Tibial artery (tissue), 4 donors: ENCODE results near the gene ITPRIP.

Experiments used
- DNase-seq, 2 donors: peaks; one replicate each; pipeline ENCODE4 v3.0.0-alpha.2; 2019
- H3K27ac ChIP-seq, 2 donors: fragments of 200-600 bp; sonication (generic) in 1 of 2; 1 replicate in 1 of 2; 2 replicates in 1 of 2; pipeline ENCODE4 v1.5.1; 2018 to 2019; ENCODE audit warnings: mild to moderate bottlenecking in 1 of 2
- H3K27me3 ChIP-seq, 2 donors: fragments of 200-600 bp; sonication (generic) in 1 of 2; one replicate each; pipeline versions ENCODE4 v1.5.1 to v1.6.0; 2016 to 2019
- H3K36me3 ChIP-seq, 3 donors: fragments of 200-600 bp; sonication (generic) in 2 of 3; one replicate each; pipeline ENCODE4 v1.5.1; 2016 to 2019; ENCODE audit warnings: mild to moderate bottlenecking in 2 of 3
- H3K4me1 ChIP-seq, 4 donors: fragments of 200-600 bp; sonication (generic) in 2 of 4; 1 replicate in 3 of 4; 2 replicates in 1 of 4; pipeline ENCODE4 v1.5.1; 2016 to 2019
- H3K4me3 ChIP-seq, 2 donors: fragments of 200-600 bp; sonication (generic) in 1 of 2; 1 replicate in 1 of 2; 2 replicates in 1 of 2; pipeline ENCODE4 v1.5.1; 2018 to 2019; ENCODE audit warnings: mild to moderate bottlenecking in 2 of 2
- H3K9me3 ChIP-seq, 3 donors: fragments of 200-600 bp; sonication (generic) in 1 of 3; one replicate each; pipeline ENCODE4 v1.5.1; 2016 to 2019
- intact Hi-C: fragments of 100-400 bp; cut with DNase I; formaldehyde crosslinking; loops from one replicate; pipeline ENCODE4 v1.15.0; 2023; ENCODE audit warnings: low total_unique reads
- TF ChIP-seq, protein P1 (sequence below), 2 experiments: fragments of 200-600 bp in 1 of 2; fragments of 450-650 bp in 1 of 2; IDR thresholded peaks; one replicate each; pipeline ENCODE4 v1.5.1; 2017 to 2019; ENCODE audit warnings: antibody characterized with exemption in 2 of 2, mild to moderate bottlenecking in 1 of 2, moderate library complexity in 1 of 2

The ITPRIP gene

DNA sequence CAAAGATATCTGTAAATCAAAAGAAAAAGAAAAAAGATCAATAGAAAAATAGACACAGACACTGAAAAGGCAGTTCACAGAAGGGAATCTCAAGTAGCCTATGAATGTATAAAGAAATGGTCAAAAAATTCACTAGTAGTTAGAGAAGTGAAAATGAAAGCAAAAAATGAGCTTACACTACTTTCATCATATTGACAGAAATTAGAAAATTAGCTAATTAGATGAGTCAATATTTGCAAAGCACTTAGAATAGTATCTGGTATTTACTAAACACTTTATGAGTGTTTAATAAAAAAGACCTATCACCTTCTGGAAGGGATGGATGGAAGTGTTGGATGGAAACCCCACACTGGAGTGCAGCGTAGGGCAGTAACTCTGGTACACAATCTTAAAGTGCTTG lies 13.7 kb upstream of the ITPRIP start:
- intact Hi-C loops, result loop anchor here (2.0 to 5.0 kb wide), 2 partner anchors 61 to 305 kb away; no protein-coding TSS in a partner anchor
- no peaks in the 10 kb centered on the region for H3K9me3 ChIP-seq
- DNase-seq, result no peak
- H3K4me3 ChIP-seq, result no peak overlapping the region
- no peak overlapping the region for H3K27ac ChIP-seq
- H3K27me3 ChIP-seq, result no peaks in the 10 kb centered on the region
- no peaks in the 10 kb centered on the region for H3K36me3 ChIP-seq
- H3K4me1 ChIP-seq, result peaks cover 0 to 20% (median 13%) of the 10 kb centered on the region in 4 donors
- TF ChIP-seq, protein P1, sequence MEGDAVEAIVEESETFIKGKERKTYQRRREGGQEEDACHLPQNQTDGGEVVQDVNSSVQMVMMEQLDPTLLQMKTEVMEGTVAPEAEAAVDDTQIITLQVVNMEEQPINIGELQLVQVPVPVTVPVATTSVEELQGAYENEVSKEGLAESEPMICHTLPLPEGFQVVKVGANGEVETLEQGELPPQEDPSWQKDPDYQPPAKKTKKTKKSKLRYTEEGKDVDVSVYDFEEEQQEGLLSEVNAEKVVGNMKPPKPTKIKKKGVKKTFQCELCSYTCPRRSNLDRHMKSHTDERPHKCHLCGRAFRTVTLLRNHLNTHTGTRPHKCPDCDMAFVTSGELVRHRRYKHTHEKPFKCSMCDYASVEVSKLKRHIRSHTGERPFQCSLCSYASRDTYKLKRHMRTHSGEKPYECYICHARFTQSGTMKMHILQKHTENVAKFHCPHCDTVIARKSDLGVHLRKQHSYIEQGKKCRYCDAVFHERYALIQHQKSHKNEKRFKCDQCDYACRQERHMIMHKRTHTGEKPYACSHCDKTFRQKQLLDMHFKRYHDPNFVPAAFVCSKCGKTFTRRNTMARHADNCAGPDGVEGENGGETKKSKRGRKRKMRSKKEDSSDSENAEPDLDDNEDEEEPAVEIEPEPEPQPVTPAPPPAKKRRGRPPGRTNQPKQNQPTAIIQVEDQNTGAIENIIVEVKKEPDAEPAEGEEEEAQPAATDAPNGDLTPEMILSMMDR (IDR thresholded peaks at IDR 0.05), result no peak

DNA sequence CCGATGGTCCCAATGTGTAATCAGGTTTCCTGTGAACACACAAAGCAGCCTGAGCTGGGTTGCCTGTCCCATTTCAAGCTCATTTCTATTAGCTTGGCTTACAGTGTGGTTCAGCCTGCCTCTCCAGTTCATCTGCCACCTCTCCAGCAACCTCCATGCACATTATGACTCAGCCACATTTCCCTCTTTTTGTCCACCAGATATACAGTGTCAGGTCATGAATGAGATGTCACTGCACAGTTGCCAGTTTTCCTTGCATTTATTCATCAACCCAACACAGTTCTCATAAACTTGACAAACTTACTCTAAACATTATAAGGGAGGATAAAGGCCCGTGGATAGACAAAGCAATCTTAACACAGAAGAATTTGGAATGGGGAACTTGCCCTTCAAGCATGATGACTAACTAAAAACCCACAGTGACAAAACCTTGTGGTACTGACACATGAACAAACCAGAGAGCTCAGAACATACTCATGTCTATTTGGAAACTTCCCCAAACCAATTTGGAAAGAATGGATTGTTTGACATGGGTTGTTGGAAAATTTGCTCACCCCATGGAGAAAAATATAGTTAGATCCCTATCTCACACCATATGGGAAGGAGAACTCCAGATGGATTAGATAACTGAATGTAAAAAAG lies 12.9 kb upstream of the ITPRIP start:
- H3K27me3 ChIP-seq, result no peaks in the 10 kb centered on the region
- H3K4me3 ChIP-seq, result no peak overlapping the region
- intact Hi-C loops, result loop anchor here (2.0 to 5.0 kb wide), 2 partner anchors 60 to 304 kb away; no protein-coding TSS in a partner anchor
- no peak overlapping the region for H3K27ac ChIP-seq
- no peak for DNase-seq
- TF ChIP-seq, protein P1 (IDR thresholded peaks at IDR 0.05), result no peak
- H3K9me3 ChIP-seq, result no peaks in the 10 kb centered on the region
- peaks cover 0 to 20% (median 13%) of the 10 kb centered on the region in 4 donors for H3K4me1 ChIP-seq
- no peaks in the 10 kb centered on the region for H3K36me3 ChIP-seq

DNA sequence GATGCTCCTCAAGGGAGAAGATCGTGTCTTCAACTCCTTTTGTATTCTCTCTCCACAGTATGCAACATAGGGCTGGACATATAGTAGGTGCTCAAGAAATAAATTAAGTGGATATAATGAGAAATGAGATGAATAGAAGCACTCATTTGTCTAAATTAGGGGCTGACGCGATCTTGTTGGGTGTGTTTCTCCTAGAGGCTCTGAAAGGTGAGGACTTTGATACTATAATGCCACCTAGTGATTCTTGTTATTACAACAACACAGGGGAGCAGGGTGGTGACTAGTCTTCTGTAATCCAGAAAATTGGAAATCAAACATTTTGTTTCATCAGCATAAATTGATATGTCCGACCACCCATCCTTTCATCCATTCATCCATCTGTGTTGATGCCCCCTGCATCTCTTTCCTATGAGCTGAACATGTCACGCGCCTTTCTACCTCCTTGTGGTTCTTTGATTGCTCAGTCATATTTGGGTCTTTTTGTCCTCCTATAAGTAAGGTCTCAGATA lies 11.9 kb upstream of the ITPRIP start:
- peak overlapping the region; percentile 25 to 26 for H3K4me3 ChIP-seq
- H3K4me1 ChIP-seq, result peaks cover 0 to 20% (median 13%) of the 10 kb centered on the region in 4 donors

GRCh38 chr10:104349623-104350126 lies 11.4 kb upstream of the ITPRIP start:
- no peaks in the 10 kb centered on the region for H3K27me3 ChIP-seq
- H3K4me3 ChIP-seq, result peak overlapping the region; percentile 25 to 26
- TF ChIP-seq, protein P1 (IDR thresholded peaks at IDR 0.05), result no peak
- DNase-seq, result no peak
- H3K4me1 ChIP-seq, result peaks cover 0 to 20% (median 13%) of the 10 kb centered on the region in 4 donors
- H3K36me3 ChIP-seq, result no peaks in the 10 kb centered on the region
- H3K9me3 ChIP-seq, result no peaks in the 10 kb centered on the region
- peak overlapping the region; percentile 55 to 65 for H3K27ac ChIP-seq
- intact Hi-C loops, result loop anchor here (2.0 to 5.0 kb wide), 2 partner anchors 59 to 302 kb away; no protein-coding TSS in a partner anchor

More for the DNA sequence above, 11.9 kb upstream of the ITPRIP start:
- TF ChIP-seq, protein P1 (IDR thresholded peaks at IDR 0.05), result peak; percentile 71 to 87
- H3K27ac ChIP-seq, result peak overlapping the region; percentile 55 to 65
- no peaks in the 10 kb centered on the region for H3K27me3 ChIP-seq
- intact Hi-C loops, result loop anchor here (2.0 to 5.0 kb wide), 2 partner anchors 59 to 303 kb away; no protein-coding TSS in a partner anchor
- no peaks in the 10 kb centered on the region for H3K9me3 ChIP-seq
- DNase-seq, result no peak
- no peaks in the 10 kb centered on the region for H3K36me3 ChIP-seq

- Histone ChIP-seq H3K4me3 (no peak overlapping the region), H3K27ac (no peak overlapping the region), H3K36me3 (no peaks in the 10 kb centered on the region), H3K4me1 (peaks cover 0 to 16% (median 8%) of the 10 kb centered on the region in 4 donors), H3K27me3 (no peaks in the 10 kb centered on the region), H3K9me3 (no peaks in the 10 kb centered on the region)
- intact Hi-C loops, result no loop called here
- TF ChIP-seq, protein P1 (IDR thresholded peaks at IDR 0.05), result no peak
- DNase-seq, result no peak
Measured at GRCh38 chr10:104348601-104349000, 10.3 kb upstream of the ITPRIP start.
